NB4 (cell line): ENCODE results near the gene MUC6.

Experiments
- POLR2A ChIP-seq: IDR thresholded peaks from 2 replicates; pipeline ENCODE4 v1.6.1; 2011; ENCODE audit warnings: mild to moderate bottlenecking; ENCODE audit not compliant: insufficient read length; ENCODE audit errors: extremely low read depth
- TF ChIP-seq, protein P1 (sequence below): IDR thresholded peaks from one replicate; pipeline ENCODE4 v1.5.1; 2012; ENCODE audit warnings: low read depth, low read length
- TF ChIP-seq, protein P2 (sequence below): IDR thresholded peaks from 2 replicates; pipeline ENCODE4 v1.6.1; 2011; ENCODE audit warnings: low read depth, low read length

DNA sequence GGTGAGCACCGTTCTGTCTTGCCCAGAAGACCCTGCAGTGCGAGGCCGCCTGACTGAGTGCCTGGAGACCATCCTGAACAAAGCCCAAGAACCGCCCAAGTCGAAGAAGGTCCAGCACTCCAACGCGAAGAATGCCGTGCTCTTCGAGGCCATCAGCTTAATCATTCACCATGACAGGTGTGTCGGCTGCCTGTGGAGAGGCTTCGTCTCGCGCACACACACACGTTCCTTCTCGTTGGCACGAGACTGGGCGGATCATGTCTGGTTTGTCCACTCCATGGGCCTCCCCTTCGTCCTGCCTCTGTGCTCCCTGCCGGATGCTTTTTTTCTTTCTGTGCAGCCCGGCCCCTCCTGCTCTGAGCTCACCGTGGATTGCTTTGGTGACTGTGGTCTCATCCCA, 51.1 kb downstream of the MUC6 start:
- TF ChIP-seq, protein P1, sequence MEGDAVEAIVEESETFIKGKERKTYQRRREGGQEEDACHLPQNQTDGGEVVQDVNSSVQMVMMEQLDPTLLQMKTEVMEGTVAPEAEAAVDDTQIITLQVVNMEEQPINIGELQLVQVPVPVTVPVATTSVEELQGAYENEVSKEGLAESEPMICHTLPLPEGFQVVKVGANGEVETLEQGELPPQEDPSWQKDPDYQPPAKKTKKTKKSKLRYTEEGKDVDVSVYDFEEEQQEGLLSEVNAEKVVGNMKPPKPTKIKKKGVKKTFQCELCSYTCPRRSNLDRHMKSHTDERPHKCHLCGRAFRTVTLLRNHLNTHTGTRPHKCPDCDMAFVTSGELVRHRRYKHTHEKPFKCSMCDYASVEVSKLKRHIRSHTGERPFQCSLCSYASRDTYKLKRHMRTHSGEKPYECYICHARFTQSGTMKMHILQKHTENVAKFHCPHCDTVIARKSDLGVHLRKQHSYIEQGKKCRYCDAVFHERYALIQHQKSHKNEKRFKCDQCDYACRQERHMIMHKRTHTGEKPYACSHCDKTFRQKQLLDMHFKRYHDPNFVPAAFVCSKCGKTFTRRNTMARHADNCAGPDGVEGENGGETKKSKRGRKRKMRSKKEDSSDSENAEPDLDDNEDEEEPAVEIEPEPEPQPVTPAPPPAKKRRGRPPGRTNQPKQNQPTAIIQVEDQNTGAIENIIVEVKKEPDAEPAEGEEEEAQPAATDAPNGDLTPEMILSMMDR: no peak
- TF ChIP-seq POLR2A: no peak
- TF ChIP-seq, protein P2, sequence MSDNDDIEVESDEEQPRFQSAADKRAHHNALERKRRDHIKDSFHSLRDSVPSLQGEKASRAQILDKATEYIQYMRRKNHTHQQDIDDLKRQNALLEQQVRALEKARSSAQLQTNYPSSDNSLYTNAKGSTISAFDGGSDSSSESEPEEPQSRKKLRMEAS: no peak
